IMR-90 (cell line): Measurements from ENCODE around the gene PDF. TPM values are rescaled to one million over a fixed set of nuclear protein-coding genes. Genes with fewer than 3 reads are reported as not detected.

Source experiments
- ATAC-seq: fragments of 200-7000 bp; cut with Tn5 transposase; 2 replicates; pipeline ENCODE4 v1.9.1; 2020; ENCODE audit warnings: low read depth, mild to moderate bottlenecking, moderate library complexity
- BruUV-seq: library from RNA; stranded (reverse); fragments of 400-500 nt; replicated peaks from 2 replicates; lab custom pipeline; 2021; lab: Mats Ljungman, UMichigan
- CTCF ChIA-PET: fragments of 300-600 bp; formaldehyde crosslinking; extraction: SDS; loops from one replicate; lab custom pipeline; 2021; ENCODE audit warnings: antibody characterized with exemption; lab: Yijun Ruan, JAX
- POLR2A ChIA-PET: fragments of 300-600 bp; sonication (Branson Sonifier 250); formaldehyde crosslinking; loops from one replicate; lab custom pipeline; 2022; ENCODE audit warnings: antibody characterized with exemption; ENCODE audit not compliant: unreplicated experiment; lab: Charles Lee
- DNase-seq: peaks from one replicate; pipeline ENCODE4 v3.0.0; 2013
- H2AFZ ChIP-seq: replicated peaks from 2 replicates; pipeline ENCODE3; 2013; ENCODE audit warnings: low read length, mild to moderate bottlenecking; ENCODE audit not compliant: poor library complexity
- H2AK5ac ChIP-seq: 2 replicates; pipeline ENCODE4 v1.6.1; 2013; ENCODE audit warnings: low read depth, low read length, inconsistent platforms
- H2AK9ac ChIP-seq: replicated peaks from 2 replicates; pipeline ENCODE3; 2013; ENCODE audit warnings: mild to moderate bottlenecking, low read depth, low read length, moderate library complexity; ENCODE audit not compliant: poor library complexity
- H2BK120ac ChIP-seq: 2 replicates; pipeline ENCODE4 v1.6.1; 2013; ENCODE audit warnings: low read depth, low read length, inconsistent platforms
- H2BK15ac ChIP-seq: 3 replicates; pipeline ENCODE4 v1.6.1; 2013; ENCODE audit warnings: low read depth, low read length, inconsistent platforms
- H2BK20ac ChIP-seq: 2 replicates; pipeline ENCODE4 v1.6.1; 2013; ENCODE audit warnings: low read depth, mild to moderate bottlenecking, inconsistent platforms, low read length, moderate library complexity
- H2BK5ac ChIP-seq: 2 replicates; pipeline ENCODE4 v1.6.1; 2013; ENCODE audit warnings: mild to moderate bottlenecking, low read depth, low read length, inconsistent platforms; ENCODE audit not compliant: poor library complexity, severe bottlenecking
- H3K14ac ChIP-seq: replicated peaks from 2 replicates; pipeline ENCODE4 v1.6.1; 2013; ENCODE audit warnings: low read depth, low read length, inconsistent platforms
- H3K18ac ChIP-seq: 2 replicates; pipeline ENCODE4 v1.6.1; 2013; ENCODE audit warnings: low read depth, low read length, control low read depth
- H3K23ac ChIP-seq: 2 replicates; pipeline ENCODE4 v1.6.1; 2013; ENCODE audit warnings: low read depth, low read length, inconsistent platforms
- H3K27ac ChIP-seq: 2 replicates; pipeline ENCODE4 v1.5.1; 2013; ENCODE audit warnings: mild to moderate bottlenecking, control low read depth, low read length; ENCODE audit not compliant: insufficient read depth
- H3K27me3 ChIP-seq: 2 replicates; pipeline ENCODE4 v1.6.1; 2013; ENCODE audit warnings: low read length; ENCODE audit not compliant: control insufficient read depth, insufficient read depth
- H3K36me3 ChIP-seq: 2 replicates; pipeline ENCODE4 v1.6.1; 2013; ENCODE audit warnings: low read length, mixed read lengths; ENCODE audit not compliant: control insufficient read depth, insufficient read depth
- H3K4ac ChIP-seq: 2 replicates; pipeline ENCODE4 v1.6.1; 2013; ENCODE audit warnings: low read depth, low read length, inconsistent platforms
- H3K4me1 ChIP-seq: 2 replicates; pipeline ENCODE4 v1.6.1; 2013; ENCODE audit warnings: low read length, mixed read lengths; ENCODE audit not compliant: control insufficient read depth, insufficient read depth
- H3K4me2 ChIP-seq: 2 replicates; pipeline ENCODE4 v1.6.1; 2013; ENCODE audit warnings: low read depth, mild to moderate bottlenecking, control low read depth, low read length, moderate library complexity
- H3K4me3 ChIP-seq: 2 replicates; pipeline ENCODE4 v1.5.1; 2013; ENCODE audit warnings: low read depth, mild to moderate bottlenecking, control low read depth, low read length, moderate library complexity; ENCODE audit not compliant: insufficient read depth
- H3K56ac ChIP-seq: 2 replicates; pipeline ENCODE4 v1.6.1; 2013; ENCODE audit warnings: low read length, inconsistent platforms; ENCODE audit not compliant: insufficient read depth; ENCODE audit errors: extremely low read depth
- H3K79me1 ChIP-seq, 2 experiments: 2 replicates each; pipeline ENCODE4 v1.6.1; 2013; ENCODE audit warnings: low read length in 2 of 2, inconsistent platforms in 1 of 2, low read depth in 1 of 2
- H3K9ac ChIP-seq: 2 replicates; pipeline ENCODE4 v1.6.1; 2013; ENCODE audit warnings: low read depth, low read length, control low read depth
- H3K9me1 ChIP-seq: 2 replicates; pipeline ENCODE4 v1.6.1; 2013; ENCODE audit warnings: low read length, inconsistent platforms; ENCODE audit not compliant: insufficient read depth
- H3K9me3 ChIP-seq: 2 replicates; pipeline ENCODE4 v1.6.1; 2013; ENCODE audit warnings: low read length; ENCODE audit not compliant: control insufficient read depth, insufficient read depth
- H4K20me1 ChIP-seq: 2 replicates; pipeline ENCODE4 v1.6.1; 2013; ENCODE audit warnings: low read length, inconsistent platforms; ENCODE audit not compliant: insufficient read depth
- H4K5ac ChIP-seq: 2 replicates; pipeline ENCODE4 v1.6.1; 2013; ENCODE audit warnings: mild to moderate bottlenecking, low read depth, low read length, control low read depth
- H4K8ac ChIP-seq, 2 experiments: 2 replicates each; pipeline ENCODE4 v1.6.1; 2013; ENCODE audit warnings: low read depth in 2 of 2, low read length in 2 of 2, control low read depth in 1 of 2, inconsistent platforms in 1 of 2
- H4K91ac ChIP-seq: 2 replicates; pipeline ENCODE4 v1.6.1; 2013; ENCODE audit warnings: low read depth, low read length, inconsistent platforms; ENCODE audit not compliant: insufficient read depth
- CHD1 ChIP-seq: IDR thresholded peaks from 2 replicates; pipeline ENCODE4 v1.6.1; 2012; ENCODE audit warnings: low read depth, low read length, improper control_type of control experiment
- ELK1 ChIP-seq: fragments of 150-350 bp; IDR thresholded peaks from 2 replicates; pipeline ENCODE4 v1.6.1; 2016; ENCODE audit warnings: low read depth, mild to moderate bottlenecking, low read length, moderate library complexity, borderline replicate concordance
- MAZ ChIP-seq: IDR thresholded peaks from 2 replicates; pipeline ENCODE4 v1.6.1; 2012; ENCODE audit warnings: low read depth, mild to moderate bottlenecking, low read length, improper control_type of control experiment, moderate library complexity, borderline replicate concordance
- MXI1 ChIP-seq: IDR thresholded peaks from 2 replicates; pipeline ENCODE4 v1.6.1; 2012; ENCODE audit warnings: low read depth, mild to moderate bottlenecking, low read length, moderate library complexity, borderline replicate concordance
- RFX5 ChIP-seq: IDR thresholded peaks from 2 replicates; pipeline ENCODE4 v1.8.0; 2012; ENCODE audit warnings: low read depth, mild to moderate bottlenecking, low read length, moderate library complexity
- USF2 ChIP-seq: fragments of 150-350 bp; IDR thresholded peaks from 2 replicates; pipeline ENCODE4 v1.6.1; 2017; ENCODE audit warnings: mild to moderate bottlenecking, antibody characterized with exemption, low read length, low read depth
- WGBS, 2 experiments: methylation state at CpG; one replicate each; pipeline versions ENCODE4 v1.1.5 to v1.1.7; 2013; ENCODE audit warnings: missing lambda C conversion rate in 2 of 2; ENCODE audit not compliant: insufficient read length in 1 of 2; ENCODE audit errors: extremely low coverage in 2 of 2; 5-methylcytosine and 5-hydroxymethylcytosine counted together
- dilution Hi-C: fragments of 300-500 bp; cut with HindIII; formaldehyde crosslinking; loops from one replicate; pipeline ENCODE4 v1.14.3; 2018; ENCODE audit warnings: low sequenced_read_pairs; ENCODE audit not compliant: unreplicated experiment
- in situ Hi-C: fragments of 300-500 bp; cut with MboI; formaldehyde crosslinking; loops from 3 replicates; pipeline ENCODE4 v1.14.3; 2019; ENCODE audit warnings: low sequenced_read_pairs, inconsistent platforms, mixed read lengths
- intact Hi-C: fragments of 100-400 bp; cut with micrococcal nuclease; formaldehyde crosslinking; loops from 2 replicates; pipeline ENCODE4 v1.10.0; 2022
- polyA plus RNA-seq, 3 experiments: library from polyadenylated mRNA; depleted of rRNA; stranded (reverse); fragments of >200 nt; gene quantifications; 2 replicates each; pipeline ENCODE4 v1.2.3, GENCODE V29; 2012; ENCODE audit warnings: low replicate concordance in 1 of 3
- total RNA-seq: library from RNA; depleted of rRNA; stranded (reverse); fragments of >200 nt; gene quantifications from 2 replicates; pipeline ENCODE4 v1.2.3, GENCODE V29; 2012

The PDF gene
- total and polyA plus RNA-seq, 2 of the 4 experiments (the other 2 are of a cell fraction): 4.5 to 6.4 TPM

- Histone ChIP-seq H3K4me3 (no peak overlapping the region), H3K27ac (no peak overlapping the region), H2AK9ac (no peak overlapping the region), H2BK15ac (no peak overlapping the region), H3K14ac (no peak overlapping the region), H4K5ac (no peak overlapping the region), H2BK120ac (no peak overlapping the region), H3K79me1 (peaks cover 4 to 21% of the 10 kb centered on the region in 2 experiments), H2AK5ac (no peak overlapping the region), H3K4me2 (no peak overlapping the region), H3K56ac (no peak overlapping the region), H3K4ac (no peak overlapping the region), H3K18ac (no peak overlapping the region), H3K23ac (no peak overlapping the region), H3K9ac (no peak overlapping the region), H3K4me1 (peaks cover under 1% of the 10 kb centered on the region; the same call in 1 of the 2 replicates), H2BK20ac (no peak overlapping the region), H4K20me1 (peaks cover 7% of the 10 kb centered on the region), H2AFZ (no peak overlapping the region), H3K9me3 (no peaks in the 10 kb centered on the region), H4K8ac (no peak overlapping the region), H3K27me3 (no peaks in the 10 kb centered on the region), H3K36me3 (peaks cover 15% of the 10 kb centered on the region), H2BK5ac (no peak overlapping the region), H3K9me1 (peaks cover 6% of the 10 kb centered on the region; the same call in 1 of the 2 replicates), H4K91ac (no peak overlapping the region)
- in situ Hi-C loops: no loop called here
- DNase-seq (no peak), ATAC-seq (no peak)
- intact Hi-C loops: no loop called here
- dilution Hi-C loops: no loop called here
- TF ChIP-seq MXI1 (no peak), MAZ (no peak), CHD1 (no peak), USF2 (no peak), ELK1 (no peak), RFX5 (no peak)
- WGBS, 2 experiments: no CpG with 5 or more reads among the region's 1 CpG
- BruUV-seq: no TSS peak
- ChIA-PET POLR2A (no interaction called here), CTCF (no interaction called here)
Observed at GRCh38 chr16:69307091-69307490, 23.3 kb downstream of the PDF start.
